Measurements from ENCODE around the gene CACFD1.

DNA sequence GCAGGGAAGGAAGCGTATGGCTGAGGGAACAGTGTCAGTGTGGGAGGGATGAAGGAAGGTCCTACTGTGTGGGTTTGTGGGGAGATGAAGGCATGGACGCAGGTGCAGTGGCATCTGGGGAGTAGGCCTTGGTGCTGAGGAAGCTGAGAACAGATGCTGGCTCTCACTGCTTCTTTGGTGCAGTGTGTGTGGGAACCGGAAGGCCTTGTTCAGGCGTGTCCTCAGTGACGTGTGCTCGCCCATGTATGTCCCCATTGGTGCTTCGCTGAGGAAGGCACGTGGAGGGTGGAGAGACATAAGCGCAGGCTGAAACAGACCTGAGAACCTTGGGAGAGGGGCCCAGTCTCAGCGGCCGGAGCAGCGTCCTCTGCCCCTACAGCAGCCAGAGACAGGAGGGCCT lies 18.9 kb upstream of the CACFD1 start:
- peak; percentile 33 to 77 (median 77) for TF ChIP-seq POLR2AphosphoS5 (IDR thresholded peaks at IDR 0.05)
- TF ChIP-seq, protein P1, sequence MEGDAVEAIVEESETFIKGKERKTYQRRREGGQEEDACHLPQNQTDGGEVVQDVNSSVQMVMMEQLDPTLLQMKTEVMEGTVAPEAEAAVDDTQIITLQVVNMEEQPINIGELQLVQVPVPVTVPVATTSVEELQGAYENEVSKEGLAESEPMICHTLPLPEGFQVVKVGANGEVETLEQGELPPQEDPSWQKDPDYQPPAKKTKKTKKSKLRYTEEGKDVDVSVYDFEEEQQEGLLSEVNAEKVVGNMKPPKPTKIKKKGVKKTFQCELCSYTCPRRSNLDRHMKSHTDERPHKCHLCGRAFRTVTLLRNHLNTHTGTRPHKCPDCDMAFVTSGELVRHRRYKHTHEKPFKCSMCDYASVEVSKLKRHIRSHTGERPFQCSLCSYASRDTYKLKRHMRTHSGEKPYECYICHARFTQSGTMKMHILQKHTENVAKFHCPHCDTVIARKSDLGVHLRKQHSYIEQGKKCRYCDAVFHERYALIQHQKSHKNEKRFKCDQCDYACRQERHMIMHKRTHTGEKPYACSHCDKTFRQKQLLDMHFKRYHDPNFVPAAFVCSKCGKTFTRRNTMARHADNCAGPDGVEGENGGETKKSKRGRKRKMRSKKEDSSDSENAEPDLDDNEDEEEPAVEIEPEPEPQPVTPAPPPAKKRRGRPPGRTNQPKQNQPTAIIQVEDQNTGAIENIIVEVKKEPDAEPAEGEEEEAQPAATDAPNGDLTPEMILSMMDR (IDR thresholded peaks at IDR 0.05 in 8 of 11, conservative IDR thresholded peaks at IDR 0.05 in 3 of 11) = no peak
- no peak for TF ChIP-seq POLR2A (IDR thresholded peaks at IDR 0.05)

Measured in spleen (tissue), 7 donors.